Central memory CD8-positive, alpha-beta T cell (primary cell): ENCODE results near the gene SUSD4.
"Not testable (repeated sequence)": the region's sequence is repeated elsewhere in the genome, so short reads cannot be mapped to it uniquely, and the experiment has no call there.

Source experiments
- ATAC-seq: fragments of 150-1000 bp; cut with Tn5 transposase; replicated peaks from 2 replicates; pipeline ENCODE4 v1.10.0; 2022; ENCODE audit warnings: mild to moderate bottlenecking, moderate FRiP score, moderate number of reproducible peaks; ENCODE audit not compliant: poor library complexity, severe bottlenecking; ENCODE audit errors: extremely low read depth
- DNase-seq, 2 donors: peaks; one replicate each; pipeline ENCODE4 v3.0.0; 2021; ENCODE audit warnings: low spot score in 2 of 2
- H3K27ac Mint-ChIP-seq: one replicate; pipeline ENCODE4 v1.8.0; 2022; ENCODE audit warnings: low read depth, mild to moderate bottlenecking, moderate library complexity, mixed read lengths
- H3K27me3 Mint-ChIP-seq: one replicate; pipeline ENCODE4 v1.8.0; 2022; ENCODE audit warnings: mixed read lengths
- H3K36me3 Mint-ChIP-seq: one replicate; pipeline ENCODE4 v1.8.0; 2022; ENCODE audit warnings: mild to moderate bottlenecking, moderate library complexity, mixed read lengths; ENCODE audit not compliant: insufficient read depth
- H3K4me1 Mint-ChIP-seq: one replicate; pipeline ENCODE4 v1.8.0; 2022; ENCODE audit warnings: mixed read lengths
- H3K4me3 Mint-ChIP-seq: one replicate; pipeline ENCODE4 v1.8.0; 2022; ENCODE audit warnings: mild to moderate bottlenecking, moderate library complexity, mixed read lengths
- H3K9me3 Mint-ChIP-seq: one replicate; pipeline ENCODE4 v1.8.0; 2022; ENCODE audit warnings: mixed read lengths

SUSD4 gene, protein sequence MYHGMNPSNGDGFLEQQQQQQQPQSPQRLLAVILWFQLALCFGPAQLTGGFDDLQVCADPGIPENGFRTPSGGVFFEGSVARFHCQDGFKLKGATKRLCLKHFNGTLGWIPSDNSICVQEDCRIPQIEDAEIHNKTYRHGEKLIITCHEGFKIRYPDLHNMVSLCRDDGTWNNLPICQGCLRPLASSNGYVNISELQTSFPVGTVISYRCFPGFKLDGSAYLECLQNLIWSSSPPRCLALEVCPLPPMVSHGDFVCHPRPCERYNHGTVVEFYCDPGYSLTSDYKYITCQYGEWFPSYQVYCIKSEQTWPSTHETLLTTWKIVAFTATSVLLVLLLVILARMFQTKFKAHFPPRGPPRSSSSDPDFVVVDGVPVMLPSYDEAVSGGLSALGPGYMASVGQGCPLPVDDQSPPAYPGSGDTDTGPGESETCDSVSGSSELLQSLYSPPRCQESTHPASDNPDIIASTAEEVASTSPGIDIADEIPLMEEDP

DNA sequence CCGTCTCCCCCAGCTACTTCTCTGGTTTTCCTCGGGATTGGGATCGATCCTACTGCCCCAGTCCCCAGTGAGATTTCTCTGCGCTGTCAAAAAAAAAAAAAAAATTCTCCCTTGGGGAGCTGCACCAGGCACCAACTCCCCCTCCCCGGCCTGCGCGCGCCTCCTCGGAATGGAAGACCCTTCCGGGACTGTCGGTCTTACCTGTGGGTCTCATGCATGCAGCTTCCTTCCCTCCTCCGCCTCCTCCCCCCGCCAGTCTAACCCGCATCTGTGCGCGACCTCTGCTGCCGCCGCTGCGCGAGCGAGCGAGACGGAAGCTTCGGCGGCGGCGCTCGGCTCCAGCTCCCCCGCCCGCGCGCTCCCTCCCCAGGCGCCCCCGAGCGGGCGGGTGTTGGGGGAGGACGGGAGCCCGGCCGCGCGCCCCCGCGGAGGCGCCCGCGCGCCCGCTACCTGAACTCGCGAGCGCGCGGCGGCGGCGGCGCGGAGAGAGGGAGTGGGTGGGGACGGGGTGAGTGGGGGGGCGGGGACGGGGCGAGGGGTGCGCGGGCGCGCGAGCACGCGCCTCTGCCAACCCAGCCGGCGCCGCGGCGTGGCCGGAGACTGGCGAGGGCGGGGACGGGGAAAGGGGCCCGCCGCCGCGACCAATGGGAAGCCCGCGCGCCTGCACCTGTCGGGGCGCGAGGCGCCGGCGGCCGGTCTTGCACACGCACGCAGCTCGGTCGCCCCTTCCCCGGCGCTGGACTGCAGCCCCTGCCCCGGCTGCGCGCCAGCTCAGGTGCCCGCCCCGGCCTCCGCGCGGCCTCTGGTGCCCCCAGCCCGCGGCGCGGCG is at the start of gene SUSD4:
TSS of gene SUSD4 (minus strand) at position 321 of the 829 bp plus-strand sequence. CDS start 751 bp downstream, outside the sequence.
- H3K27me3 Mint-ChIP-seq = peaks cover 56% of the 10 kb centered on the region
- peak within 1 kb of the TSS; percentile 77 for H3K4me3 Mint-ChIP-seq
- H3K36me3 Mint-ChIP-seq = peaks cover 4% of the 10 kb centered on the region
- no peak within 1 kb of the TSS for H3K27ac Mint-ChIP-seq
- peaks cover 5% of the 10 kb centered on the region for H3K4me1 Mint-ChIP-seq
- peak; percentile 18 to 25 for DNase-seq
- ATAC-seq = peak; percentile 70
- H3K9me3 Mint-ChIP-seq = no peaks in the 10 kb centered on the region

DNA sequence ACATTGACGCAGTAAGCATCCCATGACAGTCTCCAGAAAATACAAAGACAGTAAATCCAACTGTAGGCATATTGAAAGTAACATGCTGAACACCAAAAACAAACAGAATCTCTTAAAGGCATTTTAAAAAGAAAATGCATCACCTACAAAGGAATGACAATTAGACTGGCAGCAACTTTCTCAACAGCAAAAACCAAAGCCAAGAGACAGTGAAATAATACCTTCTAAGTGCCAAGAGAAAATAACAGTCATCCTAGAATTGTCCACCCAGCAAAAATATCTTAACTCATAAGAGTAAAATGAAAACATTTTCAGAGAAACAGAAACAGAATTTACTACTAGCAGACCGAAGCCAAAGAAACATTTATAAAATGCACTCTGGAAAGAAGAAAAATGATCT is 49.2 kb upstream of the SUSD4 start:
- no peaks in the 10 kb centered on the region for H3K4me1 Mint-ChIP-seq
- no peak overlapping the region for H3K27ac Mint-ChIP-seq
- H3K4me3 Mint-ChIP-seq = no peak overlapping the region
- H3K9me3 Mint-ChIP-seq = no peaks in the 10 kb centered on the region
- H3K27me3 Mint-ChIP-seq = peaks cover 34% of the 10 kb centered on the region
- DNase-seq (no peak), ATAC-seq (no peak)
- H3K36me3 Mint-ChIP-seq = no peaks in the 10 kb centered on the region

DNA sequence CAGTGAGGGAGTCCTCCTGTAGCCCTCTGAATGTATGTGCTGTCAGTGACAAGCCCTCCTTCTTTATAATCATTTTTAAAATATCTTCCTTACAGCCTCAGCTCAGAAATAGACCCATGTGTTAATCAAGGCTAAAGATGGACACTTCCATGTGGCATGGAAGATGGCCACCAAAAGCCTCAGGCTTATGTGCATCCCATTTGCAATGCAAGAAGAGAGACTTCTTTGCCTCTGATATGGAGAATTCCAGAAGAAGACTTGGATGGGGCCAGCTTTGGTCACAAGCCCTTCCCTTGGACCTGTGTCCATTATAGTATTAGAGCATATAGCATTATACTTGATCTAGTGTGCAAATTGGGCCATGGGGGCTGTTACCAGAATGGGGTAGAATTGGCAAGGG is 47.7 kb upstream of the SUSD4 start:
- H3K36me3 Mint-ChIP-seq = no peaks in the 10 kb centered on the region
- no peaks in the 10 kb centered on the region for H3K9me3 Mint-ChIP-seq
- H3K27me3 Mint-ChIP-seq = peaks cover 39% of the 10 kb centered on the region
- H3K27ac Mint-ChIP-seq = no peak overlapping the region
- ATAC-seq = no peak
- H3K4me3 Mint-ChIP-seq = no peak overlapping the region
- no peaks in the 10 kb centered on the region for H3K4me1 Mint-ChIP-seq
- DNase-seq = no peak

DNA sequence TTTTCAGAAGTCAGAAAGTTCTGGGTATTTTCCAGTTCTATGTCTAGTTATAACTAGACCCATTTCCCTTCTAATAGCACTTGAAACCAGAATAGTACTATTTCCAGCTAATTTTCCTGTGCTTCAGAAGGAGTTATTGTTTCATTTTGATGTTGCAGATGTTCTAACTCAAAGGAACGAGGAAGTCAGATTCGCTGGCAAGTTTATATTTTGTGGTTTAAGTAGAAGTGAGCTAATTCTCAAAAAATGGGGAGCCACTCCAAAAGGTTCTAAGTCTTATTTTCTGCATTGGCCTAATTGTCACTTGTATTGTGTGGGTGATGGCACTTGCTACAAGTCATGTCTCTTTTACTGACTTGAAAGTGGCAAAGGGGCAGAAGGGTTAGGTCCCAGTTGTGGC is 47.3 kb upstream of the SUSD4 start:
- H3K27ac Mint-ChIP-seq = no peak overlapping the region
- DNase-seq = no peak
- H3K9me3 Mint-ChIP-seq = no peaks in the 10 kb centered on the region
- no peaks in the 10 kb centered on the region for H3K36me3 Mint-ChIP-seq
- no peaks in the 10 kb centered on the region for H3K4me1 Mint-ChIP-seq
- H3K4me3 Mint-ChIP-seq = no peak overlapping the region
- peaks cover 43% of the 10 kb centered on the region for H3K27me3 Mint-ChIP-seq
- no peak for ATAC-seq

DNA sequence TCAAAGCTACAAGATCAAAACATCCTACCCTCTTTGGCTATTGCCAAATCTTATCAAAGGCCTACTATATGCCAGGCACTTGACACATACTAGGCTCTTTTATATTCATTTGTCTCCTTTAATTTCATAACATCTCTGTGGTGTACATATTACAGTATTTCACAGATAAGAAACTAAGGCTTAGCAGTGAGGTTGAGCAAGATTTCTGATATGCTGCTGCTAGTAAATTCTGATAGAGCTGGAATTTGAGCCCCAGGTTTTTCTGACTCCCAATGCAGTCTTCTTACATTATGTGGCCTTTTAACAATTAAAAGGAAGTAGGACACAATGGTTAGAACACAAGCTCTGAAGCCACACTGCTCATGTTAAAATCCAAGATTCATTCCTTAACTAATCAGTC is 46.1 kb upstream of the SUSD4 start:
- H3K9me3 Mint-ChIP-seq = no peaks in the 10 kb centered on the region
- H3K27ac Mint-ChIP-seq = no peak overlapping the region
- no peak for ATAC-seq
- no peaks in the 10 kb centered on the region for H3K4me1 Mint-ChIP-seq
- H3K36me3 Mint-ChIP-seq = no peaks in the 10 kb centered on the region
- no peak overlapping the region for H3K4me3 Mint-ChIP-seq
- no peak for DNase-seq
- peaks cover 55% of the 10 kb centered on the region for H3K27me3 Mint-ChIP-seq

DNA sequence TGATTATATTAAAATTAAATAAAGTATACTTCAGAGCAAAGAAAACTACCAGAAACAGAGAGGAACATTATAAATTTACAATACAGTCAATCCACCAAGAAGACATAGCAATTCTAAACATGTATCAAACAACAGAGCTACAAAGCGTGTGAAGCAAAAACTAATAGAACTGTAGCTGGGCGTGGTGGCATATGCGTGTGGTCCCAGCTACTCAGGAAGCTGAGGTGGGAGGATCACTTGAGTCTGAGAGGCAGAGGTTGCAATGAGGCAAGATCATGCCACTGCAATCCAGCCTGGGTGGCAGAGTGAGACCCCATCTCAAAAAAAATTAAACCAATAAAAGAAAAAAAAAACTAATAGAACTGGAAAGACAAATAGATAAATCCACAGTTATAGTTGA is 41.5 kb upstream of the SUSD4 start:
- peaks cover 51% of the 10 kb centered on the region for H3K27me3 Mint-ChIP-seq
- no peak overlapping the region for H3K4me3 Mint-ChIP-seq
- ATAC-seq (no peak), DNase-seq (no peak)
- no peaks in the 10 kb centered on the region for H3K36me3 Mint-ChIP-seq
- H3K4me1 Mint-ChIP-seq = no peaks in the 10 kb centered on the region
- H3K27ac Mint-ChIP-seq = no peak overlapping the region
- H3K9me3 Mint-ChIP-seq = peaks cover 5% of the 10 kb centered on the region

DNA sequence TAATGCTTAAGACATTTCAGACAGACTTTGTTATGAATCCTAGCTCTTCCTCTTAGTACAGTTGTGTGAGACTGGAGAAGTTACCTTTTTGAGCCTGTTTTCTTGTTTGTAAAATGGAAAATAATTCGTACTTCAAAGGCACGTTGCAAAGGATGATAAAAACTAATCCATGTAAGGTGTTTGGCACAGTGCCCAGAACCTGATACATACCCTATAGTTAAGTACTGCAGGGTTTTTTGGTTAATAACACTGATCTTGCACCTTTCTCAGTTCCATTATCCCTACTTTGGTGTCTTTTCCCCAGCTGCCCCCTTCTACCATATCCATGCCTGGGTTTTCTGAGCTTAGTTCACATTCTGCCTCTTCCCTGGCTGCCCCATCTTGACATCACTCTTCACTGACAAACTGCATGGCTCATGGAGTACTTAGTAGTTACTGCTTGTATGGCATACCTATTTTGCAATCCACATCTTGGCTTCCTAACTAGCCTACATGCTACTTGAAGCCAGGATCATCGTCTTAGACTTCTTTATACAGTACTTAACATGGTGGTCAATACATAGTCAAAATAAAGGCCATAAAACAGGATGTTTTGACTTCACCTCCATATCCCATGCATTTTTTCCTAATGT is 39.3 kb upstream of the SUSD4 start:
- H3K9me3 Mint-ChIP-seq = peaks cover 5% of the 10 kb centered on the region
- no peak overlapping the region for H3K4me3 Mint-ChIP-seq
- DNase-seq = no peak
- ATAC-seq = no peak
- no peak overlapping the region for H3K27ac Mint-ChIP-seq
- no peaks in the 10 kb centered on the region for H3K36me3 Mint-ChIP-seq
- H3K27me3 Mint-ChIP-seq = peaks cover 51% of the 10 kb centered on the region
- no peaks in the 10 kb centered on the region for H3K4me1 Mint-ChIP-seq

DNA sequence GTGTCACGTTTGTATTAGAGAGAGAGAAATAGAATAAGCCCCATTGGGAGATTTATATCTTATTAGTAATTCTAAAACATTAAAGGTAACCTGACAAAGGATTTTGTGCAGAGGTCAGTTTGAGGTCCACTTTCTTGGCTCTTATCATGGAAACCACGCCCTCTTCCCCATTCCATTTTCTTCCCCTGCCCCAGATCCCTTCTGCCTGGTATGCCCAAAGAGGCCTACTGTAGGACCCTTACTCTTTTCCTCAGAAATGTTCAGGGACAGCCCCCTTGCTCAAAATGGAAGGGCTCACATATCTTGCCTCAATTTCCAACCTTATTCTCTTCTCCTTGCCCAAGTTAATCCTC is 38.8 kb upstream of the SUSD4 start:
- H3K27ac Mint-ChIP-seq = no peak overlapping the region
- no peak for DNase-seq

DNA sequence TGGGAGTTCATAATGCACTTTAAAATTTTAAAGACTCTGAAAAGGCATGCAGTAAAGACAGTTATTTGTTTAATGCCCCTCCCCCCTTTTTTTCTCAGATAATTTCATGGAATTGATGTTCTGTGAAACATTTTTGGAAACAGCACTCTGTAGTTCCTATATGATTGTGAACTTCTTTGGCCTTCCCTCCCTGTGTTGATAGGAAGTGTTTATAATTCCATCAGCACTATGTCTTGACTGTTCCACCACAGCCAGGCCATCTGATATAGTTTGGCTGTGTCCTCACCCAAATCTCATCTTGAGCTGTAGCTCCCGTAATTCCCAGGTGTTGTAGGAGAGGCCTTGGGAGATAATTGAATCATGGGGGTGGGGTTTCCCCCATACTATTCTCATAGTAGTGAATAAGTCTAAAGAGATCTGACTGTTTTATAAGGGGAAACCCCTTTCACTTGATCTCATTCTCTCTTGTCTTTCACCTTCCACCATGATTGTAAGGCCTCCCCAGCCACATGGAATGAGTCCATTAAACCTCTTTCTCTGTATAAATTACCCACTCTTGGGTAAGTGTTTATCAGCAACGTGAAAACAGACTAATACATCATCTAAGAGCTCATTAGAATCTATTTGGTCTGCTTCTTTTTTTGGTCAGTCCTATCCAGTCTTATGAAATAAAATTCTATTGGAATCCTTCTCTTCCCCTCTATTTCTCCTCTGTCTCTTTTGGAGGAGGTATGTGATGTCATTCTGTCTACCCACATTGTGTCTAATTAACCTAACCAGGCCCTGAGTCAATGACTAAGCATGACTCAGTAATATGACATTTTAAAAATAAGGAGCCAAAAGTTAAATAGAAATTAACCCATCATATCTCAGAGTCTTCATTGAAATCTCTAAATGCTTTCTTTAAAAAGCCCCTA is 38.2 kb upstream of the SUSD4 start:
- Mint-ChIP-seq H3K27ac (no peak overlapping the region), H3K9me3 (peaks cover 5% of the 10 kb centered on the region), H3K27me3 (peaks cover 51% of the 10 kb centered on the region), H3K4me3 (no peak overlapping the region), H3K4me1 (no peaks in the 10 kb centered on the region), H3K36me3 (no peaks in the 10 kb centered on the region)
- ATAC-seq (no peak), DNase-seq (no peak)

More for the DNA sequence above, 38.8 kb upstream of the SUSD4 start:
- H3K4me3 Mint-ChIP-seq = no peak overlapping the region
- H3K36me3 Mint-ChIP-seq = no peaks in the 10 kb centered on the region
- H3K27me3 Mint-ChIP-seq = peaks cover 51% of the 10 kb centered on the region
- ATAC-seq = no peak
- peaks cover 5% of the 10 kb centered on the region for H3K9me3 Mint-ChIP-seq
- H3K4me1 Mint-ChIP-seq = no peaks in the 10 kb centered on the region

DNA sequence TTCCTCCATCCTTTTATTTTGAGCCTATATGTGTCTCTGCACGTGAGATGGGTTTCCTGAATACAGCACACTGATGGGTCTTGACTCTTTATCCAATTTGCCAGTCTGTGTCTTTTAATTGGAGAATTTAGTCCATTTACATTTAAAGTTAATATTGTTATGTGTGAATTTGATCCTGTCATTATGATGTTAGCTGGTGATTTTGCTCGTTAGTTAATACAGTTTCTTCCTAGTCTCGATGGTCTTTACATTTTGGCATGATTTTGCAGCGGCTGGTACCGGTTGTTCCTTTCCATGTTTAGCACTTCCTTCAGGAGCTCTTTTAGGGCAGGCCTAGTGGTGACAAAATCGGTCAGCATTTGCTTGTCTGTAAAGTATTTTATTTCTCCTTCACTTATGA is 35.4 kb upstream of the SUSD4 start:
- peaks cover 10% of the 10 kb centered on the region for H3K9me3 Mint-ChIP-seq
- DNase-seq, ATAC-seq, H3K36me3 Mint-ChIP-seq, H3K4me3 Mint-ChIP-seq, H3K4me1 Mint-ChIP-seq, H3K27ac Mint-ChIP-seq: not testable (repeated sequence)
- peaks cover 33% of the 10 kb centered on the region for H3K27me3 Mint-ChIP-seq

DNA sequence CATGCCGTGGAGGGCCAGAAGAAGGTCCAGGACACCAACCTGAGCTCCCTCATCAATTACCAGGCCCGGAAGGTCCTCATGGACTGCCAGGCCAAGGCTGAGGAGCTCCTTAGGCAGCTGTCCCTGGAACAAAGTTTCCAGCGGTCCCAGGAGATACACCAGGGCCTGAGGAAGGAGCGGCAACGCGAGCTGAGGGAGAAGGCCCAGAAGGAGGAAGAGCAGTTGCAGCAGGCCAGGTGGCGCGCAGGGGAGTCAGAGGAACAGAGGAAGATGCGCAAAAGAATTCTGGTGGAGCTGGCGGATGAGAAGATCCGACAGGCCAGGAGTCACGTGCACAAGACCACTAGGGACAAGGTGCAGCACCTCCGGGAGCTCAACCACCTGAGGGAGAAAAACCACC is 30.7 kb upstream of the SUSD4 start:
- Mint-ChIP-seq H3K4me1 (no peaks in the 10 kb centered on the region), H3K36me3 (no peaks in the 10 kb centered on the region), H3K27me3 (peaks cover 43% of the 10 kb centered on the region), H3K4me3 (no peak overlapping the region), H3K27ac (no peak overlapping the region), H3K9me3 (peaks cover 5% of the 10 kb centered on the region)
- DNase-seq = no peak
- ATAC-seq = no peak

DNA sequence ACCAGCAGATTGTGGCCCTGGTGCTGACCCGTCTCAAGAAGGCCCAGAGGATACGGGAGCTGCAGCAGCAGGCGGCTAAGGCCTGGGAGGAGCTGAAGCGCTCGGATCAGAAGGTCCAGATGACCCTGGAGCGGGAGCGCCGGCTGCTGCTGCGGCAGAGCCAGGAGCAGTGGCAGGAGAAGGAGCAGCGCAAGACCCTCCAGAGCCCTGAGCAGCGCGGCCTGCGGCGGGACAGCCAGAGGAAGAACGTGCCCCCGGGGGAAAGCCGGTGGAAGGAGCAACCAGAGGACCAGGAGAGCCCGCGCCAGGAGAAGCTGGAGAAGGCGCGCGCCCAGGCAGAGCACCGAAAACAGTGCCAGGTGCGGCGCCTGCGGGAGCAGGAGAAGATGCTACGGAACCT is 30.3 kb upstream of the SUSD4 start:
- Mint-ChIP-seq H3K36me3 (no peaks in the 10 kb centered on the region), H3K27me3 (peaks cover 47% of the 10 kb centered on the region), H3K27ac (no peak overlapping the region), H3K9me3 (peaks cover 5% of the 10 kb centered on the region), H3K4me3 (no peak overlapping the region), H3K4me1 (no peaks in the 10 kb centered on the region)
- ATAC-seq (no peak), DNase-seq (no peak)
